K562 (cell line): Measurements from ENCODE around the gene PIK3CA. TPM values are rescaled to one million over a fixed set of nuclear protein-coding genes. Genes with fewer than 3 reads are reported as not detected.

Experiments used
- CC2D1A ChIP-seq: fragments of 450-650 bp; IDR thresholded peaks from 2 replicates; pipeline ENCODE4 v1.6.1; 2017; ENCODE audit warnings: mild to moderate bottlenecking
- EGR1 ChIP-seq: fragments of 450-650 bp; conservative IDR thresholded peaks from 2 replicates; pipeline ENCODE4 v1.6.1; 2017; ENCODE audit warnings: mild to moderate bottlenecking
- HOXB6 ChIP-seq: fragments of 250-450 bp; sonication (Bioruptor Pico); IDR thresholded peaks from 2 replicates; pipeline ENCODE4 v1.5.1; 2022; ENCODE audit warnings: mild to moderate bottlenecking, borderline replicate concordance
- JUNB ChIP-seq: fragments of 450-650 bp; formaldehyde crosslinking; conservative IDR thresholded peaks from 2 replicates; pipeline ENCODE4 v1.4.0; 2020; ENCODE audit warnings: mild to moderate bottlenecking
- MAFF ChIP-seq: IDR thresholded peaks from 2 replicates; pipeline ENCODE4 v1.6.1; 2012; ENCODE audit warnings: low read length, improper control_type of control experiment
- MAFG ChIP-seq: fragments of 450-650 bp; conservative IDR thresholded peaks from 2 replicates; pipeline ENCODE4 v1.6.1; 2016; ENCODE audit warnings: missing genetic modification characterization, missing compliant biosample characterization
- PTTG1 ChIP-seq: fragments of 450-650 bp; IDR thresholded peaks from 2 replicates; pipeline ENCODE4 v1.6.1; 2016; ENCODE audit warnings: low read depth, mild to moderate bottlenecking, missing genetic modification characterization, missing compliant biosample characterization
- SP2 ChIP-seq: IDR thresholded peaks from 2 replicates; pipeline ENCODE4 v1.6.1; 2011; ENCODE audit warnings: mild to moderate bottlenecking, low read depth, low read length, moderate library complexity; ENCODE audit not compliant: poor library complexity, severe bottlenecking; ENCODE audit errors: extremely low read depth
- TAF9B ChIP-seq: fragments of 450-650 bp; IDR thresholded peaks from 2 replicates; pipeline ENCODE4 v1.6.1; 2018; ENCODE audit warnings: mild to moderate bottlenecking; ENCODE audit not compliant: partially characterized antibody
- U2AF2 ChIP-seq: fragments of 200-400 bp; formaldehyde crosslinking; optimal IDR thresholded peaks from 2 replicates; pipeline ENCODE3; 2017; ENCODE audit warnings: low read depth, mild to moderate bottlenecking, low read length
- ZNF561 ChIP-seq: fragments of 450-650 bp; formaldehyde crosslinking; conservative IDR thresholded peaks from 2 replicates; pipeline ENCODE4 v1.4.0; 2020; ENCODE audit warnings: mild to moderate bottlenecking, moderate library complexity
- ZNF695 ChIP-seq: fragments of 450-650 bp; formaldehyde crosslinking; IDR thresholded peaks from 2 replicates; pipeline ENCODE4 v1.4.0; 2020; ENCODE audit warnings: mild to moderate bottlenecking, moderate library complexity
- ZNF75A ChIP-seq: fragments of 450-650 bp; formaldehyde crosslinking; IDR thresholded peaks from 2 replicates; pipeline ENCODE4 v1.4.0; 2020; ENCODE audit warnings: mild to moderate bottlenecking
- polyA plus RNA-seq, 8 experiments: library from polyadenylated mRNA; depleted of rRNA in 4 of 8; stranded (reverse) in 5 of 8; unstranded in 3 of 8; fragments of >200 nt; fragmentation: Nextera tagmentation in 2 of 8; fragmentation: Illumina TruSeq in 1 of 8; extraction: Ambion mirVana in 2 of 8; extraction: Trizol in 1 of 8; gene quantifications; 2 replicates each; pipeline versions ENCODE4 v1.2.1 to v1.2.3, GENCODE V29; 2011 to 2014; ENCODE audit warnings: inconsistent platforms in 1 of 8, missing spikeins in 1 of 8
- total RNA-seq, 7 experiments: library from RNA; depleted of rRNA in 6 of 7; stranded (reverse); fragments of >200 nt in 6 of 7; fragmentation: Illumina TruSeq in 2 of 7; extraction: Trizol in 2 of 7; gene quantifications; 2 replicates each; pipeline versions ENCODE4 v1.2.1 to v1.2.3, GENCODE V29; 2011 to 2021; ENCODE audit warnings: low replicate concordance in 1 of 7
- TF ChIP-seq, protein P1 (sequence below): fragments of 200-600 bp; sonication (generic); IDR thresholded peaks from one replicate; pipeline ENCODE4 v1.6.1; 2012; ENCODE audit warnings: mild to moderate bottlenecking, low read depth, low read length, inconsistent platforms
- TF ChIP-seq, protein P2 (sequence below): sonication (generic); formaldehyde crosslinking; IDR thresholded peaks from 2 replicates; pipeline ENCODE4 v1.8.0; 2022; ENCODE audit warnings: mild to moderate bottlenecking, missing genetic modification reagents
- TF ChIP-seq, protein P3 (sequence below): fragments of 450-650 bp; formaldehyde crosslinking; conservative IDR thresholded peaks from 2 replicates; pipeline ENCODE4 v1.4.0; 2022; ENCODE audit warnings: mild to moderate bottlenecking, missing genetic modification characterization

Gene PIK3CA
- total and polyA plus RNA-seq, 9 of the 15 experiments (the other 6 are each of a cell fraction or from before 2014, with no cell fraction given), result 3.8 to 19.4 (median 10.8) TPM

DNA sequence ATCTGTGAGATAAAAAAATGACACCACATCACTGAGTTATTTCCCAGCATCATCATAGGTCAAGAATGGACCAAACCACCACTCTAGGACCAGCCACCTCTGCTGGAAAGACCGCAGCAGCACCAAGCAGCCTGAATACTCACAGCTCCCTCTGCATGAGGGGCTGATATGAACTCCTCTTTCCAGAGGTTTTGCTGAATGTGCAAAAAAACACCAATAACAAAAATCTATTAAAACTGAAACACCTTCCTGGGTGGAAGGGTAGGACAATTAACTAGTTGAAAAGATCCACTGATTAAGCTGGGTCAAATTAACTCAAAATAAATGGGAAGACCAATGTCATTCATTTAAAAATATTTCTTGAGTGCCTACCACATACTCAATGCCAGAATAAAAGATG is 131.7 kb downstream of the PIK3CA start (continued):
- TF ChIP-seq, protein P1, sequence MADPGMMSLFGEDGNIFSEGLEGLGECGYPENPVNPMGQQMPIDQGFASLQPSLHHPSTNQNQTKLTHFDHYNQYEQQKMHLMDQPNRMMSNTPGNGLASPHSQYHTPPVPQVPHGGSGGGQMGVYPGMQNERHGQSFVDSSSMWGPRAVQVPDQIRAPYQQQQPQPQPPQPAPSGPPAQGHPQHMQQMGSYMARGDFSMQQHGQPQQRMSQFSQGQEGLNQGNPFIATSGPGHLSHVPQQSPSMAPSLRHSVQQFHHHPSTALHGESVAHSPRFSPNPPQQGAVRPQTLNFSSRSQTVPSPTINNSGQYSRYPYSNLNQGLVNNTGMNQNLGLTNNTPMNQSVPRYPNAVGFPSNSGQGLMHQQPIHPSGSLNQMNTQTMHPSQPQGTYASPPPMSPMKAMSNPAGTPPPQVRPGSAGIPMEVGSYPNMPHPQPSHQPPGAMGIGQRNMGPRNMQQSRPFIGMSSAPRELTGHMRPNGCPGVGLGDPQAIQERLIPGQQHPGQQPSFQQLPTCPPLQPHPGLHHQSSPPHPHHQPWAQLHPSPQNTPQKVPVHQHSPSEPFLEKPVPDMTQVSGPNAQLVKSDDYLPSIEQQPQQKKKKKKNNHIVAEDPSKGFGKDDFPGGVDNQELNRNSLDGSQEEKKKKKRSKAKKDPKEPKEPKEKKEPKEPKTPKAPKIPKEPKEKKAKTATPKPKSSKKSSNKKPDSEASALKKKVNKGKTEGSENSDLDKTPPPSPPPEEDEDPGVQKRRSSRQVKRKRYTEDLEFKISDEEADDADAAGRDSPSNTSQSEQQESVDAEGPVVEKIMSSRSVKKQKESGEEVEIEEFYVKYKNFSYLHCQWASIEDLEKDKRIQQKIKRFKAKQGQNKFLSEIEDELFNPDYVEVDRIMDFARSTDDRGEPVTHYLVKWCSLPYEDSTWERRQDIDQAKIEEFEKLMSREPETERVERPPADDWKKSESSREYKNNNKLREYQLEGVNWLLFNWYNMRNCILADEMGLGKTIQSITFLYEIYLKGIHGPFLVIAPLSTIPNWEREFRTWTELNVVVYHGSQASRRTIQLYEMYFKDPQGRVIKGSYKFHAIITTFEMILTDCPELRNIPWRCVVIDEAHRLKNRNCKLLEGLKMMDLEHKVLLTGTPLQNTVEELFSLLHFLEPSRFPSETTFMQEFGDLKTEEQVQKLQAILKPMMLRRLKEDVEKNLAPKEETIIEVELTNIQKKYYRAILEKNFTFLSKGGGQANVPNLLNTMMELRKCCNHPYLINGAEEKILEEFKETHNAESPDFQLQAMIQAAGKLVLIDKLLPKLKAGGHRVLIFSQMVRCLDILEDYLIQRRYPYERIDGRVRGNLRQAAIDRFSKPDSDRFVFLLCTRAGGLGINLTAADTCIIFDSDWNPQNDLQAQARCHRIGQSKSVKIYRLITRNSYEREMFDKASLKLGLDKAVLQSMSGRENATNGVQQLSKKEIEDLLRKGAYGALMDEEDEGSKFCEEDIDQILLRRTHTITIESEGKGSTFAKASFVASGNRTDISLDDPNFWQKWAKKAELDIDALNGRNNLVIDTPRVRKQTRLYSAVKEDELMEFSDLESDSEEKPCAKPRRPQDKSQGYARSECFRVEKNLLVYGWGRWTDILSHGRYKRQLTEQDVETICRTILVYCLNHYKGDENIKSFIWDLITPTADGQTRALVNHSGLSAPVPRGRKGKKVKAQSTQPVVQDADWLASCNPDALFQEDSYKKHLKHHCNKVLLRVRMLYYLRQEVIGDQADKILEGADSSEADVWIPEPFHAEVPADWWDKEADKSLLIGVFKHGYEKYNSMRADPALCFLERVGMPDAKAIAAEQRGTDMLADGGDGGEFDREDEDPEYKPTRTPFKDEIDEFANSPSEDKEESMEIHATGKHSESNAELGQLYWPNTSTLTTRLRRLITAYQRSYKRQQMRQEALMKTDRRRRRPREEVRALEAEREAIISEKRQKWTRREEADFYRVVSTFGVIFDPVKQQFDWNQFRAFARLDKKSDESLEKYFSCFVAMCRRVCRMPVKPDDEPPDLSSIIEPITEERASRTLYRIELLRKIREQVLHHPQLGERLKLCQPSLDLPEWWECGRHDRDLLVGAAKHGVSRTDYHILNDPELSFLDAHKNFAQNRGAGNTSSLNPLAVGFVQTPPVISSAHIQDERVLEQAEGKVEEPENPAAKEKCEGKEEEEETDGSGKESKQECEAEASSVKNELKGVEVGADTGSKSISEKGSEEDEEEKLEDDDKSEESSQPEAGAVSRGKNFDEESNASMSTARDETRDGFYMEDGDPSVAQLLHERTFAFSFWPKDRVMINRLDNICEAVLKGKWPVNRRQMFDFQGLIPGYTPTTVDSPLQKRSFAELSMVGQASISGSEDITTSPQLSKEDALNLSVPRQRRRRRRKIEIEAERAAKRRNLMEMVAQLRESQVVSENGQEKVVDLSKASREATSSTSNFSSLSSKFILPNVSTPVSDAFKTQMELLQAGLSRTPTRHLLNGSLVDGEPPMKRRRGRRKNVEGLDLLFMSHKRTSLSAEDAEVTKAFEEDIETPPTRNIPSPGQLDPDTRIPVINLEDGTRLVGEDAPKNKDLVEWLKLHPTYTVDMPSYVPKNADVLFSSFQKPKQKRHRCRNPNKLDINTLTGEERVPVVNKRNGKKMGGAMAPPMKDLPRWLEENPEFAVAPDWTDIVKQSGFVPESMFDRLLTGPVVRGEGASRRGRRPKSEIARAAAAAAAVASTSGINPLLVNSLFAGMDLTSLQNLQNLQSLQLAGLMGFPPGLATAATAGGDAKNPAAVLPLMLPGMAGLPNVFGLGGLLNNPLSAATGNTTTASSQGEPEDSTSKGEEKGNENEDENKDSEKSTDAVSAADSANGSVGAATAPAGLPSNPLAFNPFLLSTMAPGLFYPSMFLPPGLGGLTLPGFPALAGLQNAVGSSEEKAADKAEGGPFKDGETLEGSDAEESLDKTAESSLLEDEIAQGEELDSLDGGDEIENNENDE, result no peak
- TF ChIP-seq ZNF695 (no peak), TAF9B (no peak), HOXB6 (CRISPR knock-in tag) (no peak), MAFG (peak; percentile 90), ZNF75A (CRISPR knock-in tag) (no peak), JUNB (CRISPR knock-in tag) (no peak), CC2D1A (no peak), SP2 (no peak), MAFF (peak; percentile 95), U2AF2 (no peak), PTTG1 (tag) (no peak), ZNF561 (CRISPR knock-in tag) (no peak), EGR1 (no peak)
- TF ChIP-seq, protein P2, sequence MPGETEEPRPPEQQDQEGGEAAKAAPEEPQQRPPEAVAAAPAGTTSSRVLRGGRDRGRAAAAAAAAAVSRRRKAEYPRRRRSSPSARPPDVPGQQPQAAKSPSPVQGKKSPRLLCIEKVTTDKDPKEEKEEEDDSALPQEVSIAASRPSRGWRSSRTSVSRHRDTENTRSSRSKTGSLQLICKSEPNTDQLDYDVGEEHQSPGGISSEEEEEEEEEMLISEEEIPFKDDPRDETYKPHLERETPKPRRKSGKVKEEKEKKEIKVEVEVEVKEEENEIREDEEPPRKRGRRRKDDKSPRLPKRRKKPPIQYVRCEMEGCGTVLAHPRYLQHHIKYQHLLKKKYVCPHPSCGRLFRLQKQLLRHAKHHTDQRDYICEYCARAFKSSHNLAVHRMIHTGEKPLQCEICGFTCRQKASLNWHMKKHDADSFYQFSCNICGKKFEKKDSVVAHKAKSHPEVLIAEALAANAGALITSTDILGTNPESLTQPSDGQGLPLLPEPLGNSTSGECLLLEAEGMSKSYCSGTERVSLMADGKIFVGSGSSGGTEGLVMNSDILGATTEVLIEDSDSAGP (CRISPR knock-in tag), result no peak
- TF ChIP-seq, protein P3, sequence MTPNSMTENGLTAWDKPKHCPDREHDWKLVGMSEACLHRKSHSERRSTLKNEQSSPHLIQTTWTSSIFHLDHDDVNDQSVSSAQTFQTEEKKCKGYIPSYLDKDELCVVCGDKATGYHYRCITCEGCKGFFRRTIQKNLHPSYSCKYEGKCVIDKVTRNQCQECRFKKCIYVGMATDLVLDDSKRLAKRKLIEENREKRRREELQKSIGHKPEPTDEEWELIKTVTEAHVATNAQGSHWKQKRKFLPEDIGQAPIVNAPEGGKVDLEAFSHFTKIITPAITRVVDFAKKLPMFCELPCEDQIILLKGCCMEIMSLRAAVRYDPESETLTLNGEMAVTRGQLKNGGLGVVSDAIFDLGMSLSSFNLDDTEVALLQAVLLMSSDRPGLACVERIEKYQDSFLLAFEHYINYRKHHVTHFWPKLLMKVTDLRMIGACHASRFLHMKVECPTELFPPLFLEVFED (CRISPR knock-in tag), result no peak
